ENCODE results near the gene BTBD7.
"Not testable (repeated sequence)": the region's sequence is repeated elsewhere in the genome, so short reads cannot be mapped to it uniquely, and the experiment has no call there.

The BTBD7 gene

GRCh38 chr14:93245764-93246420 lies 86.9 kb downstream of the BTBD7 start:
- in situ Hi-C loops (cut with HindIII; ENCODE audit: low sequenced_read_pairs), result no loop called here
- DNase-seq (ENCODE audit: low read depth), result no peak
- H3K4me3 ChIP-seq (ENCODE audit: low read depth, low read length), result no peak overlapping the region
- TF ChIP-seq, protein P1, sequence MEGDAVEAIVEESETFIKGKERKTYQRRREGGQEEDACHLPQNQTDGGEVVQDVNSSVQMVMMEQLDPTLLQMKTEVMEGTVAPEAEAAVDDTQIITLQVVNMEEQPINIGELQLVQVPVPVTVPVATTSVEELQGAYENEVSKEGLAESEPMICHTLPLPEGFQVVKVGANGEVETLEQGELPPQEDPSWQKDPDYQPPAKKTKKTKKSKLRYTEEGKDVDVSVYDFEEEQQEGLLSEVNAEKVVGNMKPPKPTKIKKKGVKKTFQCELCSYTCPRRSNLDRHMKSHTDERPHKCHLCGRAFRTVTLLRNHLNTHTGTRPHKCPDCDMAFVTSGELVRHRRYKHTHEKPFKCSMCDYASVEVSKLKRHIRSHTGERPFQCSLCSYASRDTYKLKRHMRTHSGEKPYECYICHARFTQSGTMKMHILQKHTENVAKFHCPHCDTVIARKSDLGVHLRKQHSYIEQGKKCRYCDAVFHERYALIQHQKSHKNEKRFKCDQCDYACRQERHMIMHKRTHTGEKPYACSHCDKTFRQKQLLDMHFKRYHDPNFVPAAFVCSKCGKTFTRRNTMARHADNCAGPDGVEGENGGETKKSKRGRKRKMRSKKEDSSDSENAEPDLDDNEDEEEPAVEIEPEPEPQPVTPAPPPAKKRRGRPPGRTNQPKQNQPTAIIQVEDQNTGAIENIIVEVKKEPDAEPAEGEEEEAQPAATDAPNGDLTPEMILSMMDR (IDR thresholded peaks at IDR 0.05; ENCODE audit: low read depth, low read length, missing control alignments), result no peak

DNA sequence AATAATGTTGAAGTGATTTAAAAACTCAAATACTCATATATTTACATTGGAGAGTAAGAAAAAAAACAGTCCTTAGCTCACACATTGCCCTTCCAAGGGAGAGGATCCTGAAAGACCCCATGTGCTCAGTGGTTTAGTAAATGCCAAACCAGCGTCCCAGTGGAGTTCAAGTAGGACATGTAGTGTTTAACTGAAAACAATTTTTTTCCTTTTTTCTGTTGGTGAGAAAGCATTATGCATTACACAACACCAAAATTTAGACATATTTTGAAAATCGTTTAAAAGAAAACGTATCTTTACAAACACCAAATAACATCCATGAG lies 92.2 kb downstream of the BTBD7 start:
- H3K4me3 ChIP-seq (ENCODE audit: low read depth, low read length), result no peak overlapping the region

DNA sequence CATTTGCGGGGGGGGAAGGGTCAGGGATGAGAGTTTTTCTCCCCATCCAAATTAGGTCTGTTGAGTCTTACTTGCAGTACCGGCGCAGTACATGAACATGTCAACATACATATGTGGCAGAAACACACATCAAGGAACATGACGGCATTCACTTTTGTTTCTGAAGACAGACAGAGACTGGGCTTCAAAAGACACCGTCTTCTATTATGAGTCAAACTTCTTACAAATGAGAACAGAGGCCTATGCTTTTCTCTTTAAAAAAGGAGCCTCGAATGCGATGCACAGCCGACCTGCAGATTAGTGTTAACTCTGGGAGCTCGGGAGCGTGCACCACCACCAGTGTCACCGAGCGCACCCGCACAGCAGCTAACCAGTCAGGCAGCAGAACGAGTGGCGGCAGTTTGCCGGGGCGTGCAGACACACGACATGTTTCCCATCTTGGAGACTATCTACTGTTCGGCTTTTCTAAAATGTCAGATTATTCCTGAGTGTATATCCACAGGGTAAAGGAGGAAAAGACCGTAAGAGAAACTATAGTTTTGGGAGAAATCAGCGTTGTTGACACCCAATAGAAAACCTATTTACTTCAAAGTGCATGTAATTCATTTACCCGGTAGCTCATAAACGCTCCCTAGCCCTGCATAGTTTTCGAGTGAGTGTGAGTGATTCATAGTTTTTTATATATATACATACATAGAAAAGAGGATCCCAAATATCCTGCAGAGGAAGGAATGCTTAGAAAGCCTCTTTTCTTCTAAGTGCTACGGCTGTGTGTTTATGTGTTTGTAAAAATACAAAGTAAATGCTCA lies 92.8 kb downstream of the BTBD7 start:
- peak; percentile 49 for DNase-seq (ENCODE audit: low read depth)
- in situ Hi-C loops (cut with HindIII; ENCODE audit: low sequenced_read_pairs), result no loop called here
- H3K4me3 ChIP-seq (ENCODE audit: low read depth, low read length), result no peak overlapping the region
- TF ChIP-seq, protein P1 (IDR thresholded peaks at IDR 0.05; ENCODE audit: low read depth, low read length, missing control alignments), result no peak

More for the DNA sequence above, 92.2 kb downstream of the BTBD7 start:
- DNase-seq (ENCODE audit: low read depth), result no peak
- in situ Hi-C loops (cut with HindIII; ENCODE audit: low sequenced_read_pairs), result no loop called here
- TF ChIP-seq, protein P1 (IDR thresholded peaks at IDR 0.05; ENCODE audit: low read depth, low read length, missing control alignments), result no peak

DNA sequence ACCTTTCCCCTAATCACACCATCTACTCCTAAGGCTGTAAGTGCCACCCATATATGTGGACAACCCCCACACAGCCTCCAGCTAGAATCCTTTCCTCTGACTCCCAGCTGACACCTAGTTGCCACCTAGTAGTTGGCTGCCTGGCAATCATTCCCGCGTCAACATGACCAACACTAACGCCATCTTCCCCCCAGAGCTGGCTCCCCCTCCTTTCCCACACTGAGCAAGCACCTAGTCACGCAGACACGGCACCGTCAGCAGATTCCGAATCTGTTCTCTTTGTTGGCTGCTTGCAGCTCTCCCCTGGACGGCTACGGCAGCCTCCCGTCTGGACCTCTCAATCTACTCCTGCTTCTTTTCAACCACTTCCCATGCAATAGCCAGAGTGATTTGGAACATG lies 98.0 kb downstream of the BTBD7 start:
- no peak overlapping the region for H3K4me3 ChIP-seq (ENCODE audit: low read depth, low read length)
- peak; percentile 37 for DNase-seq (ENCODE audit: low read depth)
- in situ Hi-C loops (cut with HindIII; ENCODE audit: low sequenced_read_pairs), result no loop called here
- TF ChIP-seq, protein P1 (IDR thresholded peaks at IDR 0.05; ENCODE audit: low read depth, low read length, missing control alignments), result no peak

DNA sequence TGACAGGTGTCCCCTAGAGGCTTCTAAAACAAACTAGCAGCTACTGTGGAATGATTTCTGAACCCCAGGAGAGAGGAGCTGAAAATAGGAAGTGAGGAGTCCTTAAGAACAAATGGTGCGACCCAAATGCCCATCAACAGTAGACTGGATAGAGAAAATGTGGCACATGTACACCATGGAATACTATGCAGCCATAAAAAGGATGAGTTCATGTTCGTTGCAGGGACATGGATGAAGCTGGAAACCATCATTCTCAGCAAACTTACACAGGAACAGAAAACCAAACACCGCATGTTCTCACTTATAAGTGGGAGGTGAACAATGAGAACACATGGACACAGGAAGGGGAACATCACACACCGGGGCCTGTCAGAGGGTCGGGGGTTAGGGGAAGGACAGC lies 99.8 kb downstream of the BTBD7 start:
- in situ Hi-C loops (cut with HindIII; ENCODE audit: low sequenced_read_pairs); DNase-seq (ENCODE audit: low read depth); H3K4me3 ChIP-seq (ENCODE audit: low read depth, low read length): not testable (repeated sequence)

GRCh38 chr14:93232159-93232558 lies 100.7 kb downstream of the BTBD7 start:
- in situ Hi-C loops (cut with HindIII; ENCODE audit: low sequenced_read_pairs), result no loop called here
- TF ChIP-seq, protein P1 (IDR thresholded peaks at IDR 0.05; ENCODE audit: low read depth, low read length, missing control alignments), result no peak
- no peak for DNase-seq (ENCODE audit: low read depth)
- H3K4me3 ChIP-seq (ENCODE audit: low read depth, low read length), result peak overlapping the region; percentile 49
